PFSK-1 (cell line): Measurements from ENCODE around the gene BORA.

Experiments
- POLR2AphosphoS5 ChIP-seq: IDR thresholded peaks from 2 replicates; pipeline ENCODE4 v1.6.1; 2012; ENCODE audit warnings: low read depth, mild to moderate bottlenecking, control low read depth, low read length, moderate library complexity
- SIN3A ChIP-seq: IDR thresholded peaks from 2 replicates; pipeline ENCODE4 v1.6.1; 2012; ENCODE audit warnings: mild to moderate bottlenecking, low read length, moderate library complexity, borderline replicate concordance; ENCODE audit not compliant: insufficient read depth

- TF ChIP-seq POLR2AphosphoS5 (no peak), SIN3A (no peak)
These were observed 64.9 kb downstream of the BORA start for GRCh38 chr13:72792640-72793039.
